Tibial nerve (tissue), 3 donors: ENCODE data around the gene YWHAH.

Experiments
- POLR2A ChIP-seq, 2 donors: fragments of 450-650 bp; IDR thresholded peaks; one replicate each; pipeline ENCODE4 v1.6.1; 2017; ENCODE audit warnings: antibody characterized with exemption in 2 of 2, mild to moderate bottlenecking in 2 of 2, moderate library complexity in 2 of 2
- TF ChIP-seq, protein P1 (sequence below), 5 experiments: fragments of 200-600 bp in 3 of 5; fragments of 450-650 bp in 2 of 5; sonication (generic) in 3 of 5; IDR thresholded peaks; one replicate each; pipeline ENCODE4 v1.5.1; 2016 to 2019; ENCODE audit warnings: antibody characterized with exemption in 5 of 5, mild to moderate bottlenecking in 3 of 5, moderate library complexity in 2 of 5

DNA sequence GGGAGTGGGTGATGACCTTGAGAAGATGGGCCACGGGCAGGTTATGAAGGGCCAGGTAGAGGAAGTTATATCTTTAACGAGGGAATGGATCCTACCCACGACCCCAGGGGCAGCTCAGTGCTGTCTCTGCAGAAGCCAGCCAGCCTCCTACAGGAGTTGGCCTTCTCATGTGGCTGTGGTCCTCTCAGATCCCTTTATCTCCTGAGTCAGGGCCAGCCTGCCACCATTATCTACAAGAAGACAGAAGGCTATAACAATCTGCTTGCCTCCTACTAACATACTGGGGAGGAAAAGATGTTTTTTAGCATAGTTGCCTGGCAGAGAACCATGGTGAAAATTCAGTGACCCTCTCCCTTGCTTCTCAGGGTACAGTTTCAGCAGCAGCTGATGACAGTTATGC lies 7.0 kb upstream of the YWHAH start:
- TF ChIP-seq, protein P1, sequence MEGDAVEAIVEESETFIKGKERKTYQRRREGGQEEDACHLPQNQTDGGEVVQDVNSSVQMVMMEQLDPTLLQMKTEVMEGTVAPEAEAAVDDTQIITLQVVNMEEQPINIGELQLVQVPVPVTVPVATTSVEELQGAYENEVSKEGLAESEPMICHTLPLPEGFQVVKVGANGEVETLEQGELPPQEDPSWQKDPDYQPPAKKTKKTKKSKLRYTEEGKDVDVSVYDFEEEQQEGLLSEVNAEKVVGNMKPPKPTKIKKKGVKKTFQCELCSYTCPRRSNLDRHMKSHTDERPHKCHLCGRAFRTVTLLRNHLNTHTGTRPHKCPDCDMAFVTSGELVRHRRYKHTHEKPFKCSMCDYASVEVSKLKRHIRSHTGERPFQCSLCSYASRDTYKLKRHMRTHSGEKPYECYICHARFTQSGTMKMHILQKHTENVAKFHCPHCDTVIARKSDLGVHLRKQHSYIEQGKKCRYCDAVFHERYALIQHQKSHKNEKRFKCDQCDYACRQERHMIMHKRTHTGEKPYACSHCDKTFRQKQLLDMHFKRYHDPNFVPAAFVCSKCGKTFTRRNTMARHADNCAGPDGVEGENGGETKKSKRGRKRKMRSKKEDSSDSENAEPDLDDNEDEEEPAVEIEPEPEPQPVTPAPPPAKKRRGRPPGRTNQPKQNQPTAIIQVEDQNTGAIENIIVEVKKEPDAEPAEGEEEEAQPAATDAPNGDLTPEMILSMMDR (IDR thresholded peaks at IDR 0.05), result no peak
- TF ChIP-seq POLR2A (IDR thresholded peaks at IDR 0.05), result no peak
